CD8-positive, alpha-beta memory T cell (primary cell): Measurements from ENCODE around the gene REXO1. TPM values are rescaled to one million over a fixed set of nuclear protein-coding genes. Genes with fewer than 3 reads are reported as not detected.

Experiments used
- CTCF ChIA-PET: fragments of 350-600 bp; sonication (Branson Sonifier 250); formaldehyde crosslinking; loops from one replicate; lab custom pipeline; 2021; ENCODE audit warnings: antibody characterized with exemption; lab: Charles Lee
- POLR2A ChIA-PET: fragments of 350-600 bp; sonication (Branson Sonifier 250); formaldehyde crosslinking; loops from one replicate; lab custom pipeline; 2021; ENCODE audit warnings: antibody characterized with exemption; lab: Charles Lee
- DNase-seq, 5 donors: peaks; one replicate each; pipeline versions ENCODE4 v3.0.0 to v3.0.0-alpha.2; 2020 to 2022; ENCODE audit warnings: mixed read lengths in 1 of 5
- H3K27ac ChIP-seq: one replicate; pipeline ENCODE4 v1.7.0; 2013; ENCODE audit warnings: low read depth, mild to moderate bottlenecking, low read length, moderate library complexity
- H3K27me3 ChIP-seq: 2 replicates; pipeline ENCODE4 v1.7.0; 2013; ENCODE audit warnings: low read length, mild to moderate bottlenecking; ENCODE audit not compliant: insufficient read depth, poor library complexity, severe bottlenecking
- H3K36me3 ChIP-seq: 2 replicates; pipeline ENCODE4 v1.7.0; 2013; ENCODE audit warnings: mild to moderate bottlenecking, low read length, moderate library complexity; ENCODE audit not compliant: insufficient read depth
- H3K4me1 ChIP-seq: 2 replicates; pipeline ENCODE4 v1.7.0; 2013; ENCODE audit warnings: mild to moderate bottlenecking, low read length, moderate library complexity; ENCODE audit not compliant: insufficient read depth
- H3K4me3 ChIP-seq: 2 replicates; pipeline ENCODE4 v1.7.0; 2013; ENCODE audit warnings: mild to moderate bottlenecking, low read length
- H3K9me3 ChIP-seq: 2 replicates; pipeline ENCODE4 v1.7.0; 2013; ENCODE audit warnings: mild to moderate bottlenecking, low read length
- H3K27ac Mint-ChIP-seq, 8 donors: one replicate each; pipeline ENCODE4 v1.8.0; 2020 to 2021; ENCODE audit warnings: mixed read lengths in 8 of 8, mild to moderate bottlenecking in 6 of 8, inconsistent platforms in 3 of 8, moderate library complexity in 3 of 8
- H3K27me3 Mint-ChIP-seq, 2 donors: one replicate each; pipeline ENCODE4 v1.8.0; 2020 to 2021; ENCODE audit warnings: mixed read lengths in 2 of 2, mild to moderate bottlenecking in 1 of 2, moderate library complexity in 1 of 2
- H3K36me3 Mint-ChIP-seq, 3 donors: one replicate each; pipeline ENCODE4 v1.8.0; 2020 to 2021; ENCODE audit warnings: mixed read lengths in 3 of 3, inconsistent platforms in 1 of 3, mild to moderate bottlenecking in 1 of 3
- H3K4me1 Mint-ChIP-seq, 3 donors: one replicate each; pipeline ENCODE4 v1.8.0; 2020 to 2021; ENCODE audit warnings: mixed read lengths in 3 of 3, inconsistent platforms in 1 of 3, mild to moderate bottlenecking in 1 of 3
- H3K4me3 Mint-ChIP-seq, 7 donors: one replicate each; pipeline ENCODE4 v1.8.0; 2020 to 2021; ENCODE audit warnings: mixed read lengths in 7 of 7, mild to moderate bottlenecking in 6 of 7, moderate library complexity in 4 of 7, inconsistent platforms in 2 of 7
- H3K9me3 Mint-ChIP-seq, 5 donors: one replicate each; pipeline ENCODE4 v1.8.0; 2020 to 2022; ENCODE audit warnings: mixed read lengths in 5 of 5, mild to moderate bottlenecking in 3 of 5, moderate library complexity in 2 of 5, inconsistent platforms in 1 of 5
- polyA plus RNA-seq: library from polyadenylated mRNA; unstranded; fragments of 300-500 nt; fragmentation: Illumina TruSeq; gene quantifications from one replicate; pipeline ENCODE4 v1.2.3, GENCODE V29; 2021
- total RNA-seq, 2 experiments: library from RNA; stranded (reverse); gene quantifications; one replicate each; pipeline ENCODE4 v1.2.3, GENCODE V29; 2021

Gene REXO1
- total and polyA plus RNA-seq, 3 experiments from 2014 or later, result 8.7 to 63.7 (median 61.0) TPM

DNA sequence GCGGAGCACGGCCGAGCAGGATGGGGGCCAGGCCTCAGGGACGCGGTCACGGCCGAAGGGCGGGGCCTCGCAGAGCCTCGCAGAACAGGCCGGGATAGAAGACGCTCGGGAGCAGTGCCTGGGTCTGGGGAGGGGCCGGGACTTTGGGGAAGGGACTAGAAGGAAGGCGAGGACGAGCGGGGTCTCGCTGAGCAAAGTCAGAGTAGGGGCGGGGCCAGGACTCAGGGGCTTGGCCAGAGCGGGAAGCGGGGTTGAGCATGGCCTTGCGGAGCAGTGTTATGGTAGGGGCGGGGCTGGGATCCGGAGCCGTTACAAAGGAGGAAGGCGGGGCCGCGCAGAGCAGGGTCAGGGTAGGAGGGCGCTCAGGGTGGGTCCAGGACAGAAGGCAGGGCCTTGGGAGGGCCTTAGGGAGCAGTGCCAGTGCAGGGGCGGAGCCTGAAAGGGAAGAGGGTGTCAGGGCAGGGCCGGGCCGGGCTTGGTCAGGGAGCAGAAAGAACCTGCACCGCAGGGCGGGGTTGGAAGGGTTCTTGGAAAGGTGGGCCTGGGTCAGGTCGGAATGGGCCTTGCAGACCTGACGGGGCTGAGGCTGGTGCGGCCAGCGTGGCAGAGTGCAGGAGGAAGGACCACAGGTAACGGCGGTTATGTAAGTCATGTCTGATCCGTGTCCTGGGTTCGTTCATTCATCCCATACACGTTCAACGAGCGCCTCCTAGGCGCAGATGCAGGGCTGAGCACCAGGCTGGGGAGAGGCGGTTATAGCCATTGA lies 35.7 kb downstream of the REXO1 start:
- no peaks in the 10 kb centered on the region for H3K27me3 ChIP-seq
- peak overlapping the region; percentile 57 for H3K27ac ChIP-seq
- CTCF ChIA-PET, result interaction anchor here (1.4 kb wide), 1 partner anchor 11 kb away, joined by 3 read pairs; no protein-coding TSS in a partner anchor
- H3K4me1 ChIP-seq, result peaks cover 12% of the 10 kb centered on the region
- no peaks in the 10 kb centered on the region for H3K9me3 Mint-ChIP-seq
- peaks cover 0 to 30% (median 0%) of the 10 kb centered on the region in 3 donors for H3K36me3 Mint-ChIP-seq
- peak overlapping the region; percentile 91 for H3K4me3 ChIP-seq
- no peaks in the 10 kb centered on the region for H3K27me3 Mint-ChIP-seq
- H3K36me3 ChIP-seq, result peaks cover under 1% of the 10 kb centered on the region
- peaks cover 10 to 19% (median 10%) of the 10 kb centered on the region in 3 donors for H3K4me1 Mint-ChIP-seq
- peak overlapping the region; percentile 85 to 95 (median 92) for H3K4me3 Mint-ChIP-seq
- peak overlapping the region; percentile 84 to 96 (median 91) for H3K27ac Mint-ChIP-seq
- POLR2A ChIA-PET, result no interaction called here
- DNase-seq, result peak; percentile 78 to 88 (median 82)
- no peaks in the 10 kb centered on the region for H3K9me3 ChIP-seq

DNA sequence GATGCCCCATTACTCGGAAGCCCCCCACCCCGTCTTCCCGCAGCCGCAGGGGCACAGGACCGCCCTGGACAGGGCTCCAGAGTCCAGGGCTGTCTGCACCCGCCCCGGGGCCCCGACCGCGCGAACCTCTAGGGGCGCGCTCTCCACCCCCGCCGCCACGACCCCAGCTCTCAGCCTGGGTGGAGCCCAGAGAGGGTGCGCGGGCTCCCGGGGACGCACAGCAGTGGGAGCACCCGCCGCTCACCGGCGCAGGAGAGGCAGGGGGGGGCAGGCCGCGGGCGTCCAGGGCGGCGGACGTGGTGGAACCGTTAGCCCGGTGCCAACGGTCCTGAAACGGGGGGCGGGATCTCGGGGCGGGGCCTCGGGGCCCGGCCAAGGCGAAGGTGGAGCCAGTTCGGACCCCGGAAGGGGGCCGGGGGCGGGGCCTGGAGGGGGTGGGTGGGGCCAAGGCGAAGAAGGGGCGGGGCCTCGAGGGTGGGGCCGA lies 36.3 kb downstream of the REXO1 start, which contains the start of gene ATP8B3:
Gene ATP8B3, minus strand, starts transcription at position 335 of the 484 bp plus-strand sequence. CDS start 540 bp downstream, outside the sequence.
- ChIA-PET CTCF (interaction anchor here (1.1 to 1.6 kb wide), 3 partner anchors 11 to 26 kb away, joined by 3 to 6 read pairs (median 3); no protein-coding TSS in a partner anchor), POLR2A (no interaction called here)
- H3K4me1 Mint-ChIP-seq, result peaks cover 10 to 19% (median 10%) of the 10 kb centered on the region in 3 donors
- H3K27me3 Mint-ChIP-seq, result no peaks in the 10 kb centered on the region
- Histone ChIP-seq H3K4me1 (peaks cover 12% of the 10 kb centered on the region), H3K27me3 (no peaks in the 10 kb centered on the region), H3K4me3 (peak within 1 kb of the TSS; percentile 91), H3K36me3 (no peaks in the 10 kb centered on the region), H3K9me3 (no peaks in the 10 kb centered on the region), H3K27ac (peak within 1 kb of the TSS; percentile 57)
- peak within 1 kb of the TSS; percentile 84 to 96 (median 91) for H3K27ac Mint-ChIP-seq
- DNase-seq, result peak in 4 of 5 donors; percentile 47 to 84 (median 76)
- H3K9me3 Mint-ChIP-seq, result no peaks in the 10 kb centered on the region
- H3K4me3 Mint-ChIP-seq, result peak within 1 kb of the TSS; percentile 85 to 95 (median 92)
- peaks cover 0 to 24% (median 0%) of the 10 kb centered on the region in 3 donors for H3K36me3 Mint-ChIP-seq

DNA sequence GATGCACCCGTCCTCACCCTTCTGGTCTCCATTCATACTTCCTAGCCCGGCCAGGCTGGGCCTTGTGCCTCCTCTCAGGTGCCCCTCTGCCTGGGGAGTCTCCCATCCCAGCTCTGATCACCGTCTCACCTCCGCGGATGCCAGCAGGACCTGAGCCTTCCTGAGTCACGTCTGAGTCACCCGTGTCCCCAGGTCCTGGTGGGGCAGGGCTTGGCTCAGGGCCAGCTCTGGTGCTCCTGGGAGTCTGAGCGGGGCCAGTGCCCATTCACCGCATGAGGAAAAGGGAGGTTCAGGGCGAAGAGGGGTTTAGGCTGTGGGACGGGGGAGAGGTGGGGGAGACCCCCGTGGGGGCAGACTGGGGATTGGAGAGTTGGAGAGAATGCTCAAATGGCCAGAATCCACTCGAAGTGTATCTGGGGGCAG lies 36.8 kb downstream of the REXO1 start:
- CTCF ChIA-PET, result interaction anchor here (1.1 to 1.6 kb wide), 3 partner anchors 10 to 26 kb away, joined by 3 to 6 read pairs (median 3); no protein-coding TSS in a partner anchor
- peaks cover 0 to 19% (median 0%) of the 10 kb centered on the region in 3 donors for H3K36me3 Mint-ChIP-seq
- no peaks in the 10 kb centered on the region for H3K27me3 Mint-ChIP-seq
- H3K4me3 Mint-ChIP-seq, result peak overlapping the region; percentile 61 to 95 (median 70)
- Histone ChIP-seq H3K27ac (peak overlapping the region; percentile 12), H3K36me3 (no peaks in the 10 kb centered on the region), H3K4me3 (peak overlapping the region; percentile 44), H3K9me3 (no peaks in the 10 kb centered on the region), H3K4me1 (peaks cover 12% of the 10 kb centered on the region), H3K27me3 (no peaks in the 10 kb centered on the region)
- H3K4me1 Mint-ChIP-seq, result peaks cover 10 to 19% (median 10%) of the 10 kb centered on the region in 3 donors
- peak in 3 of 5 donors; percentile 31 to 72 (median 48) for DNase-seq
- POLR2A ChIA-PET, result no interaction called here
- no peaks in the 10 kb centered on the region for H3K9me3 Mint-ChIP-seq
- peak overlapping the region in 5 of 8 donors; percentile 29 to 69 (median 62) for H3K27ac Mint-ChIP-seq

DNA sequence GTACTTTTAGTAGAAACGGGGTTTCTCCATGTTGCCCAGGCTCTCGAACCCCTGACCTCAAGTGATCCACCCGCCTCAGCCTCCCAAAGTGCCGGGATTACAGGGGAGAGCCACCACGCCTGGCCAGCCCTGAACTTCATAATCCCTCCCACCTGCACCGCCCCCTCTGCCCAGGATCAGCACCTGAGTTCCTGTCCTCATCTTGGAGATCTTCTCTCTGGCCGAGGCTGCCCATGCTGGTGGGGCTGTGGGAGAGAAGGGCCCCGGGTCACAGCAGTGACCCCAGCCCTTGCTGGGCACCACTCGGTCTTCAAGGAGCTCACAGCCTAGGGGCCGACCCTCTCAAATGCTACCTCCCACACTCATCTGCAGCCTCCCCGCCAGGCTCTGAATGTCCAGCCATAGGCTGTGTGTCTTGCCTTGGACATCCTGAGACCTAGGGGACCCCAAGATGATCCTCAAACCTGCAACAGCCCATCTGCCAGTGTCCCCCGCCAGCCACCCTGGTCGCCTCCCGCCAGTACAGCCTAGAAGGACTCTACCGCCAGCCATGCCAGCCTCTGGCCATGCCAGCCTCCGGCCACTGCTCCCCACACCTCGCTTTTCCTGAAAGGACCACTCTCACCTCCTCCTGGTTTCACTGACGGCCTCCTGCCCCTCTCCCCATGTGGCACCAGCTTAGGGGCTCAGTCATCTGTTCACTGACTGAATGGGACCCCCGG lies 37.7 kb downstream of the REXO1 start:
- no peaks in the 10 kb centered on the region for H3K36me3 ChIP-seq
- ChIA-PET POLR2A (no interaction called here), CTCF (interaction anchor here (0.9 to 1.6 kb wide), 3 partner anchors 16 to 27 kb away, joined by 3 to 6 read pairs (median 3); no protein-coding TSS in a partner anchor)
- H3K27me3 ChIP-seq, result no peaks in the 10 kb centered on the region
- H3K4me3 ChIP-seq, result no peak overlapping the region
- H3K36me3 Mint-ChIP-seq, result peaks cover 0 to 12% (median 0%) of the 10 kb centered on the region in 3 donors
- H3K9me3 Mint-ChIP-seq, result no peaks in the 10 kb centered on the region
- peak overlapping the region in 6 of 7 donors; percentile 56 to 70 (median 60) for H3K4me3 Mint-ChIP-seq
- no peak for DNase-seq
- peaks cover 12% of the 10 kb centered on the region for H3K4me1 ChIP-seq
- no peaks in the 10 kb centered on the region for H3K27me3 Mint-ChIP-seq
- H3K9me3 ChIP-seq, result no peaks in the 10 kb centered on the region
- no peak overlapping the region for H3K27ac ChIP-seq
- peak overlapping the region in 4 of 8 donors; percentile 17 to 88 (median 28) for H3K27ac Mint-ChIP-seq
- peaks cover 10 to 19% (median 10%) of the 10 kb centered on the region in 3 donors for H3K4me1 Mint-ChIP-seq

- H3K27me3 ChIP-seq, result no peaks in the 10 kb centered on the region
- H3K27me3 Mint-ChIP-seq, result no peaks in the 10 kb centered on the region
- POLR2A ChIA-PET, result no interaction called here
- H3K9me3 ChIP-seq, result no peaks in the 10 kb centered on the region
- no peak overlapping the region for H3K4me3 ChIP-seq
- no peaks in the 10 kb centered on the region for H3K9me3 Mint-ChIP-seq
- peak overlapping the region in 1 of 7 donors; percentile 60 for H3K4me3 Mint-ChIP-seq
- no peaks in the 10 kb centered on the region for H3K36me3 ChIP-seq
- peaks cover 12% of the 10 kb centered on the region for H3K4me1 ChIP-seq
- H3K36me3 Mint-ChIP-seq, result peaks cover 0 to 7% (median 0%) of the 10 kb centered on the region in 3 donors
- CTCF ChIA-PET, result interaction anchor here (0.9 kb wide), 1 partner anchor 16 kb away, joined by 3 read pairs; no protein-coding TSS in a partner anchor
- H3K27ac ChIP-seq, result no peak overlapping the region
- no peak for DNase-seq
- no peak overlapping the region for H3K27ac Mint-ChIP-seq
- peaks cover 10 to 19% (median 10%) of the 10 kb centered on the region in 3 donors for H3K4me1 Mint-ChIP-seq
Measured at GRCh38 chr19:1809678-1810077, 38.6 kb downstream of the REXO1 start.

DNA sequence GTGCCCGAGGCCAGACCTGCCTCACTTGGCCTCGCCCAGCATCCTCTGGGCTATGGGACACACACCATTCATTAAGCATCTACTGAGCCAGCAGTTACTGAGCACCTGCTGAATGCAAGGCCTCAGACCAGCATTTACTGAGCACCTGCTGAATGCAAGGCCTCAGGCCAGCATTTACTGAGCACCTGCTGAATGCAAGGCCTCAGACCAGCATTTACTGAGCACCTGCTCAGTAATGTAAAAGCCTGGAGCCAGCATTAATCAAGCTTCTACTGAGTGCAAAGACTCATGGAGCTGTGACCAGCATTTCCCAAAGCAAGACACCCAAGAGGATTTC lies 39.9 kb downstream of the REXO1 start:
- H3K27me3 ChIP-seq, result no peaks in the 10 kb centered on the region
- H3K4me1 ChIP-seq, result peaks cover 11% of the 10 kb centered on the region
- no peak for DNase-seq
- no peaks in the 10 kb centered on the region for H3K9me3 Mint-ChIP-seq
- peaks cover 0 to 5% (median 0%) of the 10 kb centered on the region in 3 donors for H3K36me3 Mint-ChIP-seq
- no peaks in the 10 kb centered on the region for H3K27me3 Mint-ChIP-seq
- H3K36me3 ChIP-seq, result no peaks in the 10 kb centered on the region
- no peak overlapping the region for H3K27ac ChIP-seq
- ChIA-PET POLR2A (no interaction called here), CTCF (no interaction called here)
- H3K4me3 ChIP-seq, result no peak overlapping the region
- peak overlapping the region in 1 of 7 donors; percentile 65 for H3K4me3 Mint-ChIP-seq
- no peaks in the 10 kb centered on the region for H3K9me3 ChIP-seq
- peak overlapping the region in 2 of 8 donors; percentile 47 to 56 for H3K27ac Mint-ChIP-seq
- peaks cover 10 to 16% (median 10%) of the 10 kb centered on the region in 3 donors for H3K4me1 Mint-ChIP-seq

DNA sequence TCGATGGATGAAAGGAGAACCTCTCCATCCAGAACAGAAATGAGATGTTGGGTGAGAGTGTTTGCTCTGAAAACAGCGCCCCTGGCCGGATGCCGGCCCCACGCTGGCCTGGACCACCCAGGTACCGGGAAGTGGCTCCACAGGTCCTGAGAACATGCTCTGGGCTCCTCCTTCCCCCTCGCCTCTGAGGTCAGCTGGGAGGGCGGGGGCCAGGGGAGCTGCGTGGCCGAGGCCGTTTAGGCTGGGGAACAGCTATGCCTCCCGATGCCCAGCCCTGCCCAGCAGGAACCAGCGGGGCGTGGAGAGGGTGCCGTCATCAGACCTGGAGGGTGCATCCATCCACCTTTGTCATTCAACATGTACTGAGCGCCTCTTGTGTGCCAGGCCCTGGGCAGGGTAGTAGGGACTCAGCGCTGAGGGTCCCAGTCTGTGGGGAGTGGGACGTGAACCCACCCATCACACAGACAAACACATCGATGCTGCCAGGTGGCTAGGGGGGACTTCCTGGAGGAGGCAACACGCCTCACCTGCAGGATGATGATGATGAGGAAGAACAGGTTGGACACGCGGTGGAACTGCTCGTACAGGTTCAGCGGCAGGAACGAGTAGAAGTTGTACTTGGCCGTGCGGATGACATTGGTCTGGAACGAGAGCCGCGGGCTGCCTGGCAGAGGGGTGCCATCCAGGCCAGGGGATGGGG lies 40.4 kb downstream of the REXO1 start:
- Mint-ChIP-seq H3K27me3 (no peaks in the 10 kb centered on the region), H3K4me1 (peaks cover 6 to 11% (median 6%) of the 10 kb centered on the region in 3 donors), H3K4me3 (no peak overlapping the region), H3K36me3 (peaks cover 0 to 5% (median 0%) of the 10 kb centered on the region in 3 donors), H3K27ac (peak overlapping the region in 1 of 8 donors; percentile 46), H3K9me3 (no peaks in the 10 kb centered on the region)
- H3K36me3 ChIP-seq, result no peaks in the 10 kb centered on the region
- ChIA-PET CTCF (interaction anchor here (1.8 kb wide), 1 partner anchor 18 kb away, joined by 5 read pairs; no protein-coding TSS in a partner anchor), POLR2A (no interaction called here)
- no peaks in the 10 kb centered on the region for H3K9me3 ChIP-seq
- no peak overlapping the region for H3K27ac ChIP-seq
- no peaks in the 10 kb centered on the region for H3K27me3 ChIP-seq
- H3K4me3 ChIP-seq, result no peak overlapping the region
- peaks cover 6% of the 10 kb centered on the region for H3K4me1 ChIP-seq
- DNase-seq, result no peak
